NCI-H2081 (cell line): ENCODE measurements around the gene MAGI1.
A peak's percentile ranks its signal among the peaks of the same experiment; 100 is the strongest.

Source experiments
- DNase-seq, 2 experiments: peaks; one replicate each; lab custom pipeline; 2025; lab: John Stamatoyannopoulos, UW

MAGI1 gene

GRCh38 chr3:65944252-65944651 lies 94.5 kb downstream of the MAGI1 start:
- DNase-seq = no peak

GRCh38 chr3:65939801-65940246 lies 98.9 kb downstream of the MAGI1 start:
- no peak for DNase-seq

GRCh38 chr3:65939184-65939583 lies 99.5 kb downstream of the MAGI1 start:
- no peak for DNase-seq

DNA sequence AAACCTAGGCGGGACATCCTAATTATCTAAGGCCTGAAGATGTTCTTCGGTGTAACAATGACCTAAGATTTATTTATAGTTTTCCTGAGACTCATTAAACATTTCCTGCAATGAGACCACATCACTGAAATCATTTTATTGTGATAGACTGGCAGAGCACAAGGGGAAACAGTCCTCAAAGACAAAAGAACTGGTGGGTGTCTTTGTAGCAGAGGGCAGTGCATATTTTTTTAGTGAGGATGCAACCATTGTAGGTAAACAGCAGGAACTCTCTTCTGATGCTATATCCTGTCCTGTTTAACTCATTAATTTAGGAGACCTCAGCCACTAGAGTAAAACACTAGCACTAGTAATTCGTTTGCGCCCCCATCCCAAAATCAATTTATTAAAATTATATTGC lies 100.0 kb downstream of the MAGI1 start:
- no peak for DNase-seq

GRCh38 chr3:65938147-65938546 lies 100.6 kb downstream of the MAGI1 start:
- DNase-seq = no peak

DNA sequence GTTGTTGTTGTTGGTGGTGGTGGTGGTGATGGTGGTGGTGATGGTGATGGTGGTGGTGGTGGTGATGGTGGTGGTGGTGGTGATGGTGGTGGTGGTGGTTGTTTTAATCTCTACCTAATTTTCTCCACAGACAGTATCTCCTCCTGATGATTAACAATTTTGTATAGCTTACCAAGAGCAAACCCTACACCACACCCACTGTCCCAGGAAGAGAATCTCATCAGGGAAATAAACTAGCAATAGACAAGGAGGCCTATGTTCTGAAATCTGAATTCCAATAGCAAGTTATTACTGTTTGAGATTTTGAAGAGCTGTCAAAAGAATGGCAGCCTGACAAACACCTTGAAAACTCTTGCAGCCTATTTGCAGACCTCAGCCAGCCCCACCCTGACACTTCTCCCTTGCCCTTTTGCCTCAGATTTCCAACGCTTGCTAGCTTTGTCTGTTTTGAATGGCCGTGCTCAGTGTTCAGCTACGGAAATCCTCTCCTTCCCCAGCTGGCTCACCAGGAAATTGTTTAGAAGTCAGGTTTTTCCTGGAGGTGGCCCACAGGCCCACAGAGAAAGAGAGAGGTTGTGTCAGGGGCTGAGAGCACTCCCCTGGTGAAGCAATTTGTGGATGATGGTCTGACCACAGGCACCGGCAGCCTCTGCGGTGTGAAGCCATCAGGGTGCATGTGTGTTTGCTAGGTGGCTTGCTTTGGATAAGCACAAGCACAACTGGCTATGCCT lies 101.6 kb downstream of the MAGI1 start:
- DNase-seq = no peak

DNA sequence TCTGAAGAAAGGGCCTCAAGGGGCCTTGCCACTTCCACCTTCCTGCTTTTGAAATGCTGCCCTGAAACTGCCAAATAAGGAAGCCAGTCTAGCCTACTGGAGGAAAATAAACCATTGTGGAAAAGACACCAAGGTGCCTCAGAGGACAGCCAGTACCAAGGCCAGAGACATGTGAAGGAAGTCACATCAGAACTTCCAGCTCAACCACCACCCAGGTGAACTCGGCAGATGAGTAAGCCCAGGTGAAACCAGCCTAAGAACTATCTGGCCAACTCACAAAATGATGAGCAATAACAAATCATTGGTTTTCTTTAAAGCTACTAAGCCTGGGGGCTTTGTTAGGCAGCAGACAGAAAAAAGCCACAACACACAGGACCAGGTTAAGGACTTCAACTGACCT lies 103.0 kb downstream of the MAGI1 start:
- DNase-seq = no peak

DNA sequence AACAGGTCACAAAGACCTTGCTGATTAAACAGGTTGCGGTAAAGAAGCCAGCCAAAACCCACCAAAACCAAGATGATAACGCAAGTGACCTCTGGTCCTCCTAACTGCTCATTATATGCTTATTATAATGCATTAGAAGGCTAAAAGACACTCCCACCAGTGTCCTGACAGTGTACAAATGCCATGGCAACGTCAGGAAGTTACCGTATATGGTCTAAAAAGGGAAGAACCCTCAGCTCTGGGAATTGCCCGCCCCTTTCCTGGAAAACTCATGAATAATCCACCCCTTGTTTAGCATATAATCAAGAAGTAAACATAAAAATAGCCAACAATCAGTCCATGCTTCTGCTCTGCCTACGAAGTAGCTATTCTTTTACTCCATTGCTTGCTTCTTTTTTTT lies 108.1 kb downstream of the MAGI1 start:
- DNase-seq = no peak

DNA sequence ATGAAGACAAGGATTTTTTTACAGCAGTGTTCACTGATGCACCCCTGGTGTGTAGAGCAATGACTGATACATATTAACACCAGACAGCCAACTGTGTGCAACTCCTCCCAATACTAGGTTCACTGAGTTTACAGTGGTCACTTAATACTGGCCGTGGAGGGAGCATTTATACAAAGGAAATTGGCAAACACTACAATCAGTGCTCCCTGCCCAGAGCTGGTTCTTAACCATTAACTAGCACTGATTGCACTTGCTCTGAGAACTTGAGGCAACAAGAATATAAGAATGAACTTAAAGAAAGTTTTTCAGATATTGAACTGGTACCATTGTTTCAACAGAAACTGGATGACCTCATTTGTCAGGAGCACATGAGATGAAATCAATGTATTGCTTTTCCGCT lies 110.6 kb downstream of the MAGI1 start:
- DNase-seq = no peak

GRCh38 chr3:65927576-65927975 lies 111.1 kb downstream of the MAGI1 start:
- peak; percentile 10 to 41 for DNase-seq

GRCh38 chr3:65925254-65925954 lies 113.3 kb downstream of the MAGI1 start:
- DNase-seq = no peak

- DNase-seq = no peak
Observed at GRCh38 chr3:65924762-65925161, 114.0 kb downstream of the MAGI1 start.

GRCh38 chr3:65922441-65922840 lies 116.3 kb downstream of the MAGI1 start:
- no peak for DNase-seq

DNA sequence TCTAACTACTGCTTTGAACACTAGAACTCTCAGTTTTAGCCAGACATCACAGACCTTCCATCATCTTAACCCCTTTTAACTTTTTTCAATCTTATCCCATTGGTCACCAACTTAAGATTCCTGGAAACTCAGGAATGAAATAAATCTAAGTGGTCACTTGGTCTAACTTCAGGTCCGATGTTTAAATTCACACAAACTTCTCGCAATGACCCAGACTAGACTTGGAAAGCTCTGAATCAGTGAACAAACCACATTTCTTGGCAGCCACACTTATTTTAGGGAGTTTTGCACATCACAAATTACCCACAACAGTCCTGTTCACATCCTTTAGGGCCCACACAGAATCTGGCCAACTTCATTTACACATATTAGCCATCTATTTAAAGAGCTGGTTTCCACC lies 118.9 kb downstream of the MAGI1 start:
- no peak for DNase-seq

DNA sequence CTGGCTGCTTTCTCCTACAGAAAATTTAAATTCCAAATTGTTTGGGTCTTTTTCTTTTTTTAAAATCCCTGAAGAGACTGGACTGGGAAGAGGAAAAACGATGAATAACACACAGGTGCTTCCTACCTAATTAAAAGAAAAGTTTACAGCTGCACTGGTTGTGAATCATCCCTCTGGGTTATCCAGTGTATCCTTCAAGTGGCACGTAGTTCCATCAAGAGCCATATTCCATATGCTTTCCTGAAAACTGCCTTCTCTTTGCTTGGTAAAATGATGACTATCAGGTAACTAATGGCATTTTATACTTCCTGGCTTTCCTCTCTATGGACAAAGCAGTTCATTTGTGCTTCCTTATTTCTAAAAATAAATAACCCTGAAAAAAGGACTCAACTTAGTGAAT lies 123.2 kb downstream of the MAGI1 start:
- no peak for DNase-seq

- no peak for DNase-seq
Observed at GRCh38 chr3:65914740-65915367, 123.9 kb downstream of the MAGI1 start.

- no peak for DNase-seq
Observed at GRCh38 chr3:65914032-65914739, 124.5 kb downstream of the MAGI1 start.

DNA sequence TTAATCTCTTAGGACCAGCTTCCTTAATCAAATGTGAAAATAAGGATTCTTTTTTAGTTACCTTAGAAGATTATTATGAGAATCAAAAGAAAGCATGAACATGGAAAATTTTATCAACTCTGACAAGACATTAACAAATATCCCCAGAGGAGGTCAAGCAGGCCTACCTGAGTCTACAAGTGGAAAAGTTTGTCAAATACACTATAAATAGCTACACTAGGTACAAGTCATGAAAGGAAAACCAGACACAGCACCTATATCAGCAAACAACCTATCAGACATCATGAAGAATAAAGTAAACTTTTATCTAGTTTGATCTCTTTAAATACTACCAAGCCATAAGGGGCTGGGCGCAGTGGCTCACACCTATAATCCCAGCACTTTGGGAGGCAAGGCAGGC lies 126.1 kb downstream of the MAGI1 start:
- no peak for DNase-seq

- DNase-seq = no peak
Observed at GRCh38 chr3:65908588-65908987, 130.1 kb downstream of the MAGI1 start.

DNA sequence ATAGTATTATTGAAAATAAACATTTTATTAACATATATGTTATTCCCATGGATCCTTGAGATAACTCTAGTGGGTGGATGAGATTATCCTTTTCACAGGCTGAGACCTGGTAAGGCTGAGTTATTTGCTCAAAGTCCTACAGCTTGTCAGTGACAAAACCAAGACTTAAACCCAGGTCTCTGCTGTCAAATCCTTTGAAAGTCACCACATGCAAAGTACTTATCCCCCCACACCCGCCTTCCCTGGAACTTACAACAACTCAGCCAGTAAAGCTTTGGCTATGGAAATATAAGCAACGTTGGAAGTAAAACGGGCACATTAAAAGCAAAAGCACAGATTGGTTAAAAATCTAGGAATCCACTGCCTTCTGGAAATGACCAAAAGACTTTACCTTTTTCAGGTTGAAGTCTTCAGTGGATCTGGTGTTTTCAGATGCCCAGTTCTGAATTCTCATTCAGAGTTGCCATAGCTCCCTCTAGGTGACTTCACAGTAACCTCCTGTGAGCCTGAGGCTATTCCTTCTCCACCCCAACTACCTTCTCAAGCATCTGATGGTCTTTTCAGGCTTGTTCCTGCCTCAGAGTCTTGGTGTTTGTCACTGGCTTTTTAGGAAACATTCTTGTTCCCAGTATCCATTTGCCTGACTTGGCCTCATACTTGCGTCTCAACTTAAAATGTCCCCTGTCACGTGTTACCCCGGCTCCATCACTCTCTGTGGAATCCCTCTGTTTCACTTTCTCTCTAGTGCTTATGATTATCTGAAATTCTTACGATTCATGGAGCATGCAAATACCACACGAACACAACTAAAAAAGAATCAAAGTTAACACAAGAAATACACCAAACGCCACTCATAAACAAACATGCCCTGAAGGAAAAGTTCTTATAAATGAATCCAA lies 131.2 kb downstream of the MAGI1 start:
- no peak for DNase-seq

GRCh38 chr3:65905771-65906170 lies 132.9 kb downstream of the MAGI1 start:
- no peak for DNase-seq

GRCh38 chr3:65904016-65904415 lies 134.7 kb downstream of the MAGI1 start:
- DNase-seq = no peak
